H1 (cell line): ENCODE results near the gene GON4L. TPM values are rescaled to one million over a fixed set of nuclear protein-coding genes. Genes with fewer than 3 reads are reported as not detected.

Source experiments
- CHD2 ChIP-seq: IDR thresholded peaks from 2 replicates; pipeline ENCODE4 v1.6.1; 2012; ENCODE audit warnings: low read length, improper control_type of control experiment
- CREB1 ChIP-seq: IDR thresholded peaks from 2 replicates; pipeline ENCODE4 v1.6.1; 2012; ENCODE audit warnings: inconsistent platforms
- CTBP2 ChIP-seq: IDR thresholded peaks from 2 replicates; pipeline ENCODE4 v1.7.0; 2011; ENCODE audit warnings: borderline replicate concordance, mild to moderate bottlenecking, moderate library complexity, mixed read lengths, low read length; ENCODE audit not compliant: insufficient read depth, insufficient read length
- JUND ChIP-seq: IDR thresholded peaks from 2 replicates; pipeline ENCODE4 v1.6.1; 2011; ENCODE audit warnings: mild to moderate bottlenecking, improper control_type of control experiment, low read length
- MAFK ChIP-seq: IDR thresholded peaks from 2 replicates; pipeline ENCODE4 v1.6.1; 2012; ENCODE audit warnings: low read depth, mild to moderate bottlenecking, improper control_type of control experiment, low read length
- RFX5 ChIP-seq: IDR thresholded peaks from 2 replicates; pipeline ENCODE4 v1.6.1; 2011; ENCODE audit warnings: low read depth, low read length, improper control_type of control experiment, borderline replicate concordance
- polyA plus RNA-seq, 7 experiments: library from polyadenylated mRNA; depleted of rRNA in 3 of 7; stranded (reverse) in 5 of 7; unstranded in 2 of 7; fragments of >200 nt in 5 of 7; fragments of 200-250 nt in 2 of 7; gene quantifications; 1 replicate in 5 of 7; 2 replicates in 1 of 7; 4 replicates in 1 of 7; pipeline versions ENCODE4 v1.2.1 to v1.2.3, GENCODE V29; 2011 to 2013; ENCODE audit warnings: missing spikeins in 2 of 7, mixed read lengths in 2 of 7
- total RNA-seq: library from RNA; stranded (reverse); fragmentation: NEBNext Ultra II Directional; extraction: Animal tissue kit (Norgen Biotek cat#: 25700); gene quantifications from 2 replicates; pipeline ENCODE4 v1.2.1, GENCODE V29; 2021

Gene GON4L
- total and polyA plus RNA-seq, 2 of the 8 experiments (the other 6 are each of a cell fraction or from before 2014, with no cell fraction given) = 26.2 to 52.1 TPM

DNA sequence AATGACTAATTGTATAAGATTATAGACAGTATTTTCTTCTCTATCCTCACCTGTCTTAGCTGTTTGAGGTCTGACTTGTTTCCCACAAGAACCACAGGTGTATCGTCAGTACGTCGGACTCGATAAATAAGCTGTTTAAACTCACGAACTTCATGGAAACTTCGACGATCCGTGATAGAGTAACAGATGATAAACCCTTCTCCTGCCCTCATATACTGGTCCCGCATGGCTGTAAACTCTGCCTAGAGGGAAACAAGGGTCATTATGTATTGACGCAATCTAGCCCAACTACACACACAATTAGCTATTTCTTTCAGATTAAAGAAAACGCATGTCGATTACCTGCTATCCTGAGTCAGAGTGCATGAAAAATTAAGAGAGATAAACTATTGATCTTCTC lies 47.2 kb upstream of the GON4L start (continued):
- TF ChIP-seq JUND = no peak
- no peak for TF ChIP-seq CTBP2
- no peak for TF ChIP-seq RFX5
- TF ChIP-seq MAFK = no peak
- no peak for TF ChIP-seq CREB1
- no peak for TF ChIP-seq CHD2
